Dendritic cell treated with granulocyte-macrophage colony-stimulating factor and Interleukin-4, amounts not matched to agents 40 ng/mL and 50 ng/mL, for 4 days (primary cell): Measurements from ENCODE around the gene CHN1.

Experiments
- H3K27ac Mint-ChIP-seq: one replicate; pipeline ENCODE4 v1.8.0; 2022; ENCODE audit warnings: mild to moderate bottlenecking, mixed read lengths
- H3K27me3 Mint-ChIP-seq: one replicate; pipeline ENCODE4 v1.8.0; 2022; ENCODE audit warnings: mild to moderate bottlenecking, mixed read lengths
- H3K36me3 Mint-ChIP-seq: one replicate; pipeline ENCODE4 v1.8.0; 2022; ENCODE audit warnings: low read depth, mixed read lengths
- H3K4me1 Mint-ChIP-seq: one replicate; pipeline ENCODE4 v1.8.0; 2022; ENCODE audit warnings: low read depth, mixed read lengths
- H3K4me3 Mint-ChIP-seq: one replicate; pipeline ENCODE4 v1.8.0; 2022; ENCODE audit warnings: mild to moderate bottlenecking, moderate library complexity, mixed read lengths
- H3K9me3 Mint-ChIP-seq: one replicate; pipeline ENCODE4 v1.8.0; 2022; ENCODE audit warnings: mixed read lengths
- intact Hi-C: fragments of 100-400 bp; cut with micrococcal nuclease; formaldehyde crosslinking; loops from one replicate; pipeline ENCODE4 v1.15.0; 2022

Gene CHN1

GRCh38 chr2:174974131-174974530, 31.1 kb downstream of the CHN1 start:
- Mint-ChIP-seq H3K27ac (no peak overlapping the region), H3K4me1 (no peaks in the 10 kb centered on the region), H3K9me3 (no peaks in the 10 kb centered on the region), H3K4me3 (no peak overlapping the region), H3K27me3 (peaks cover 10% of the 10 kb centered on the region), H3K36me3 (no peaks in the 10 kb centered on the region)
- intact Hi-C loops = no loop called here

- H3K27ac Mint-ChIP-seq = no peak overlapping the region
- peaks cover 12% of the 10 kb centered on the region for H3K27me3 Mint-ChIP-seq
Measured at GRCh38 chr2:174972924-174973323, 32.3 kb downstream of the CHN1 start.

GRCh38 chr2:174971868-174972781, 33.1 kb downstream of the CHN1 start:
- H3K4me1 Mint-ChIP-seq = no peaks in the 10 kb centered on the region
- no peak overlapping the region for H3K4me3 Mint-ChIP-seq
- no peak overlapping the region for H3K27ac Mint-ChIP-seq
- no peaks in the 10 kb centered on the region for H3K9me3 Mint-ChIP-seq
- peaks cover 14% of the 10 kb centered on the region for H3K27me3 Mint-ChIP-seq
- H3K36me3 Mint-ChIP-seq = no peaks in the 10 kb centered on the region
- intact Hi-C loops = no loop called here

More at GRCh38 chr2:174972924-174973323, 32.3 kb downstream of the CHN1 start:
- no peak overlapping the region for H3K4me3 Mint-ChIP-seq
- intact Hi-C loops = no loop called here
- no peaks in the 10 kb centered on the region for H3K9me3 Mint-ChIP-seq
- H3K4me1 Mint-ChIP-seq = no peaks in the 10 kb centered on the region
- H3K36me3 Mint-ChIP-seq = no peaks in the 10 kb centered on the region

DNA sequence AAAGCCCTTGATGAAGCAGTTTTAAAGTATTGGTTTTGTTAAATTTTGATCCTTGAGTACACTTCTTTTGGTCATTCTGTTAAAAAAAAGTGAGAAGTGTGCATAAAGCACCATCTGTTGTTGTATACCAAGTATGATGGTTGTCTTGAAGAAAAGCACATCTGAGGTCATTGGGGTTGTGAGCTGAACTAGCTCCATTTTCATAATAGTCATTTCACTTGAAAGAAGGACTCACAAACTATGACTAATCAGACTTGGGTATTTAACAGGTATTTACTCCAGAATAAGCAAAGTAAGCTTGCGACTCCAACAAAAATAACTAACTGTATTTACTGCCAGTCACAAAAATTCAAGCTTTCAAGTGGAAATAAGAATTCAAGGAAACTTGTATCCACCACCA, 35.1 kb downstream of the CHN1 start:
- H3K4me1 Mint-ChIP-seq = no peaks in the 10 kb centered on the region
- no peak overlapping the region for H3K4me3 Mint-ChIP-seq
- no peaks in the 10 kb centered on the region for H3K36me3 Mint-ChIP-seq
- H3K9me3 Mint-ChIP-seq = no peaks in the 10 kb centered on the region
- intact Hi-C loops = no loop called here
- no peak overlapping the region for H3K27ac Mint-ChIP-seq
- peaks cover 10% of the 10 kb centered on the region for H3K27me3 Mint-ChIP-seq

GRCh38 chr2:174969091-174969734, 36.0 kb downstream of the CHN1 start:
- H3K27me3 Mint-ChIP-seq = peaks cover 10% of the 10 kb centered on the region
- H3K4me3 Mint-ChIP-seq = no peak overlapping the region
- no peak overlapping the region for H3K27ac Mint-ChIP-seq
- no peaks in the 10 kb centered on the region for H3K4me1 Mint-ChIP-seq
- intact Hi-C loops = no loop called here
- H3K36me3 Mint-ChIP-seq = no peaks in the 10 kb centered on the region
- no peaks in the 10 kb centered on the region for H3K9me3 Mint-ChIP-seq

GRCh38 chr2:174967691-174968260, 37.4 kb downstream of the CHN1 start:
- Mint-ChIP-seq H3K4me3 (no peak overlapping the region), H3K4me1 (no peaks in the 10 kb centered on the region), H3K36me3 (no peaks in the 10 kb centered on the region), H3K9me3 (no peaks in the 10 kb centered on the region), H3K27me3 (peaks cover 11% of the 10 kb centered on the region), H3K27ac (no peak overlapping the region)
- intact Hi-C loops = no loop called here

DNA sequence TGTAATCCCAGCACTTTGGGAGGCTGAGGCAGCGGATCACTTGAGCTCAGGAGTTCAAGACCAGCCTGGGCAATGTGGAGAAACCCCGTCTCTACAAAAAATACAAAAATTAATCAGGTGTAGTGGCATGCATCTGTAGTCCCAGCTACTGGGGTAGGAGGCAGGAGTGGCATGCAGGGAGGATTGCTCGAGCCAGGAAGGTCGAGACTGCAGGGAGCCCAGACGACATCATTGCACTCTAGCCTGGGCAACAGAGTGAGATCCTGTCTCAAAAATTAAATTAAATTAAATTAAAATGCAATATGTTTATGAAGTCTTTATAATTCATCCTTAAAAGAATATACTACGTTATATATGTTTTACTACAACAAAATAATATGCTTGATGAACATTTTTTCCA, 38.1 kb downstream of the CHN1 start:
- Mint-ChIP-seq H3K4me1 (no peaks in the 10 kb centered on the region), H3K4me3 (no peak overlapping the region), H3K36me3 (no peaks in the 10 kb centered on the region), H3K27ac (no peak overlapping the region), H3K9me3 (no peaks in the 10 kb centered on the region), H3K27me3 (peaks cover 11% of the 10 kb centered on the region)
- intact Hi-C loops = no loop called here

- intact Hi-C loops = no loop called here
- H3K4me3 Mint-ChIP-seq = no peak overlapping the region
- H3K27ac Mint-ChIP-seq = no peak overlapping the region
- no peaks in the 10 kb centered on the region for H3K36me3 Mint-ChIP-seq
- H3K4me1 Mint-ChIP-seq = no peaks in the 10 kb centered on the region
- H3K27me3 Mint-ChIP-seq = peaks cover 11% of the 10 kb centered on the region
- H3K9me3 Mint-ChIP-seq = no peaks in the 10 kb centered on the region
Measured at GRCh38 chr2:174965992-174966744, 39.0 kb downstream of the CHN1 start.

DNA sequence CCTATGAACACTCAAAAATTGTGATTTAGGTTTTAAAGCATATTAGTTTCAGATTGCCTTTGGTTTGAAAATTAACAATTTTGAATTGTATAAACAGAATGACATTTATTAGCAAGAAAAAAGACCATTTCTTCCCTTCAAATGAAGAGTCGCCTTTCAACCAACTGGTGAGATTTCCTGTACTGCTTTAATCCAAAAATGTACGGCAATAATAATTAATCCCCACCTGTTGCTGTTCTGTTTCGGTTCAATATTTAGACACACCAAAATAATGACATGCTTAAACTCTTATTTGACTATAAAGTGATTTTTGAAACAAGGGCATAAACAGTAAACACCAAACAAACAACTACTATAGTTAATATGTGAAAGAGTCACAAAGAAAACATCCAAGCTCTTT, 39.6 kb downstream of the CHN1 start:
- H3K4me1 Mint-ChIP-seq = no peaks in the 10 kb centered on the region
- peaks cover 11% of the 10 kb centered on the region for H3K27me3 Mint-ChIP-seq
- intact Hi-C loops = no loop called here
- H3K36me3 Mint-ChIP-seq = no peaks in the 10 kb centered on the region
- no peak overlapping the region for H3K27ac Mint-ChIP-seq
- H3K4me3 Mint-ChIP-seq = no peak overlapping the region
- H3K9me3 Mint-ChIP-seq = no peaks in the 10 kb centered on the region

GRCh38 chr2:174964404-174964803, 40.8 kb downstream of the CHN1 start:
- Mint-ChIP-seq H3K27me3 (peaks cover 11% of the 10 kb centered on the region), H3K36me3 (no peaks in the 10 kb centered on the region), H3K27ac (no peak overlapping the region), H3K4me3 (no peak overlapping the region), H3K9me3 (no peaks in the 10 kb centered on the region), H3K4me1 (no peaks in the 10 kb centered on the region)
- intact Hi-C loops = no loop called here

GRCh38 chr2:174963437-174964400, 41.5 kb downstream of the CHN1 start:
- H3K36me3 Mint-ChIP-seq = no peaks in the 10 kb centered on the region
- H3K9me3 Mint-ChIP-seq = no peaks in the 10 kb centered on the region
- no peaks in the 10 kb centered on the region for H3K4me1 Mint-ChIP-seq
- no peak overlapping the region for H3K4me3 Mint-ChIP-seq
- intact Hi-C loops = no loop called here
- no peak overlapping the region for H3K27ac Mint-ChIP-seq
- peaks cover 11% of the 10 kb centered on the region for H3K27me3 Mint-ChIP-seq

- peaks cover 10% of the 10 kb centered on the region for H3K27me3 Mint-ChIP-seq
- intact Hi-C loops = no loop called here
- H3K9me3 Mint-ChIP-seq = no peaks in the 10 kb centered on the region
- no peak overlapping the region for H3K4me3 Mint-ChIP-seq
- H3K27ac Mint-ChIP-seq = no peak overlapping the region
- no peaks in the 10 kb centered on the region for H3K36me3 Mint-ChIP-seq
- no peaks in the 10 kb centered on the region for H3K4me1 Mint-ChIP-seq
Measured at GRCh38 chr2:174959787-174960186, 45.4 kb downstream of the CHN1 start.

DNA sequence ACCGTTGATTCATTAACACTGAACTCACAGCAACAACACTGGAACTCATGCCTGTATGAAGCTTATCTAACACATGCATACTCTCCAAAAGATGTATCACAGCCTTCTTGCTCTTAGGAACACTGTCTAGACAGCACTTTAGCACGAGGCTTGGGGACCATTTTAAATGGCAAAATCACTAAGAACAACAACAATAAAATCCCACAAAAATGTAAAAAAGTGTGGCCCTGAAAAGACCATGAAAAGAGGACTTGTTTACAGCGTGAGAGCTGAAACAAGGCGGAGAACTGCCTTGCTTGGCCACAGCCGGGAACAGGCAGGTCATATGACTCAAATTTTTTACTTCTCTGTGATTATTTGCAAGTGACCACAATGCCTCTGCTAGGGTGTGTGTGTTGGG, 48.1 kb downstream of the CHN1 start:
- intact Hi-C loops = no loop called here
- Mint-ChIP-seq H3K36me3 (no peaks in the 10 kb centered on the region), H3K9me3 (no peaks in the 10 kb centered on the region), H3K4me1 (no peaks in the 10 kb centered on the region), H3K27ac (no peak overlapping the region), H3K4me3 (no peak overlapping the region), H3K27me3 (peaks cover 11% of the 10 kb centered on the region)
